ENCODE results near the gene OR10G6. TPM values are rescaled to one million over a fixed set of nuclear protein-coding genes. Genes with fewer than 3 reads are reported as not detected.
"Not testable (repeated sequence)": the region's sequence is repeated elsewhere in the genome, so short reads cannot be mapped to it uniquely, and the experiment has no call there.

Gene OR10G6, protein sequence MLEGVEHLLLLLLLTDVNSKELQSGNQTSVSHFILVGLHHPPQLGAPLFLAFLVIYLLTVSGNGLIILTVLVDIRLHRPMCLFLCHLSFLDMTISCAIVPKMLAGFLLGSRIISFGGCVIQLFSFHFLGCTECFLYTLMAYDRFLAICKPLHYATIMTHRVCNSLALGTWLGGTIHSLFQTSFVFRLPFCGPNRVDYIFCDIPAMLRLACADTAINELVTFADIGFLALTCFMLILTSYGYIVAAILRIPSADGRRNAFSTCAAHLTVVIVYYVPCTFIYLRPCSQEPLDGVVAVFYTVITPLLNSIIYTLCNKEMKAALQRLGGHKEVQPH
- total RNA-seq: not detected

- no peak within 1 kb of the TSS for H3K27ac Mint-ChIP-seq
- DNase-seq: no peak
- H3K27me3 Mint-ChIP-seq: no peaks in the 10 kb centered on the region
- no peak within 1 kb of the TSS for H3K4me3 Mint-ChIP-seq
- no peaks in the 10 kb centered on the region for H3K36me3 Mint-ChIP-seq (ENCODE audit: low read depth)
- no peaks in the 10 kb centered on the region for H3K4me1 Mint-ChIP-seq
- POLR2A ChIA-PET: no interaction called here
- CTCF ChIA-PET: no interaction called here
- no peaks in the 10 kb centered on the region for H3K9me3 Mint-ChIP-seq
Observed at GRCh38 chr11:123995119-123995518, at the start of gene OR10G6. Gene OR10G6 (minus strand): TSS chr11:123995161. CDS start chr11:123995161, 0 bp downstream.

DNA sequence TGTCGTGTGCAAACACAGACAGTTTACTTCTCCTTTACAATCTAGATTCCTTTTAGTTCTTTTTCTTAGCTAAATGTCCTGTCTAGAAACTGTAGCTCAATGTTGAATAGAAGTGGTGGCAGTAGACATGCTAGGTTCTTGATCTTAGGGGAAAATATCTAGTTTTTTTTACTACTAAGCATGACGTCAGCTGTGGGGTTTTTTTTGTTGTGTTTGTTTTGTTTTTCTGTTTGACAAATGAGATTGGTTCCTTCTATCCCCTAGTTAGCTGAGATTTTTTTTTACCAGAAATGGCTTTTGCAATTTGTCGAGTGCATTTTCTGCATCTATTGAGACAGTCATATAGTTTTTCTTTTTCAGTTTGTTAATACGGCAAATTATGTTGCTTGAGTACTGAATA lies 48.5 kb upstream of the OR10G6 start:
- H3K36me3 Mint-ChIP-seq (ENCODE audit: low read depth): no peaks in the 10 kb centered on the region
- DNase-seq: no peak
- no peaks in the 10 kb centered on the region for H3K4me1 Mint-ChIP-seq
- no peak overlapping the region for H3K4me3 Mint-ChIP-seq
- POLR2A ChIA-PET: no interaction called here
- CTCF ChIA-PET: no interaction called here
- H3K9me3 Mint-ChIP-seq: no peaks in the 10 kb centered on the region
- H3K27me3 Mint-ChIP-seq: peaks cover 2% of the 10 kb centered on the region
- H3K27ac Mint-ChIP-seq: no peak overlapping the region

GRCh38 chr11:124041254-124041653 lies 46.3 kb upstream of the OR10G6 start, which contains the start of gene OR10G7:
Gene OR10G7 (minus strand): TSS chr11:124041325. CDS start chr11:124039001, 2,324 bp downstream.
- DNase-seq: no peak
- Mint-ChIP-seq H3K27me3 (peaks cover under 1% of the 10 kb centered on the region), H3K27ac (no peak within 1 kb of the TSS), H3K4me1 (no peaks in the 10 kb centered on the region), H3K4me3 (no peak within 1 kb of the TSS), H3K9me3 (no peaks in the 10 kb centered on the region), H3K36me3 (ENCODE audit: low read depth) (no peaks in the 10 kb centered on the region)
- ChIA-PET POLR2A (no interaction called here), CTCF (no interaction called here)

GRCh38 chr11:124039557-124039956 lies 44.6 kb upstream of the OR10G6 start:
- Mint-ChIP-seq H3K27ac (no peak overlapping the region), H3K9me3 (no peaks in the 10 kb centered on the region), H3K27me3 (no peaks in the 10 kb centered on the region), H3K4me3 (no peak overlapping the region), H3K4me1 (no peaks in the 10 kb centered on the region), H3K36me3 (ENCODE audit: low read depth) (no peaks in the 10 kb centered on the region)
- ChIA-PET CTCF (no interaction called here), POLR2A (no interaction called here)
- no peak for DNase-seq

GRCh38 chr11:124036666-124037065 lies 41.7 kb upstream of the OR10G6 start:
- Mint-ChIP-seq H3K9me3 (no peaks in the 10 kb centered on the region), H3K4me1 (no peaks in the 10 kb centered on the region), H3K27me3 (no peaks in the 10 kb centered on the region), H3K27ac (no peak overlapping the region), H3K36me3 (ENCODE audit: low read depth) (no peaks in the 10 kb centered on the region), H3K4me3 (no peak overlapping the region)
- no peak for DNase-seq
- ChIA-PET POLR2A (no interaction called here), CTCF (no interaction called here)

DNA sequence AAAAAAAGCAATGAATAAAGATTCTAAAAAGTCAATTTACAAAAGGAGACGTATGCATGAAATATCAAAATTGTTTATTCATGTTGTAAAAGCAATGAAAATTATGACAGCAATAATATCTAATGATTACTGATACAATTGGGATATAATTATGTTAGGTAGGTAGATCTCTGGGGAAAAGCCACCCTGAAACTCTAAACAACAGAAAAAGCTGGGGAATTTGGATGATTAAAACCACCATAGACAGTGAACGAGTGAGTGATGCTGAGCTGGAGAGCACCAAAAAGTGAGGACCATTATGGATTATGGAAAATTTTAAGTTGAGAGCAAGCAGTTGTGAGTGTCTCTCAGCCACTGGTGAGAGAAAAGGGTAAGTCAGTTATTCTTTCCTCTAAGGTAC lies 31.5 kb upstream of the OR10G6 start, which contains the start of gene OR10G8:
Gene OR10G8, plus strand, starts transcription at position 301 of the 400 bp plus-strand sequence. CDS start 2,825 bp downstream, outside the sequence.
- no peaks in the 10 kb centered on the region for H3K4me1 Mint-ChIP-seq
- POLR2A ChIA-PET: no interaction called here

GRCh38 chr11:124015837-124016236 lies 20.9 kb upstream of the OR10G6 start:
- H3K4me1 Mint-ChIP-seq; H3K27me3 Mint-ChIP-seq; DNase-seq; H3K9me3 Mint-ChIP-seq; H3K27ac Mint-ChIP-seq; H3K4me3 Mint-ChIP-seq; POLR2A ChIA-PET; H3K36me3 Mint-ChIP-seq (ENCODE audit: low read depth); CTCF ChIA-PET: not testable (repeated sequence)

More for the DNA sequence above, 31.5 kb upstream of the OR10G6 start, which contains the start of gene OR10G8:
- CTCF ChIA-PET: no interaction called here
- DNase-seq: no peak
- Mint-ChIP-seq H3K4me3 (no peak within 1 kb of the TSS), H3K27ac (no peak within 1 kb of the TSS), H3K9me3 (no peaks in the 10 kb centered on the region), H3K27me3 (peaks cover 2% of the 10 kb centered on the region), H3K36me3 (ENCODE audit: low read depth) (no peaks in the 10 kb centered on the region)

- H3K4me1 Mint-ChIP-seq: no peaks in the 10 kb centered on the region
Observed at GRCh38 chr11:124012697-124013096, 17.7 kb upstream of the OR10G6 start, which contains the start of gene OR10G4. Gene OR10G4 (plus strand): TSS chr11:124012997. CDS start chr11:124015575, 2,578 bp downstream.

GRCh38 chr11:123979311-123979710 lies 15.7 kb downstream of the OR10G6 start:
- DNase-seq: no peak
- ChIA-PET POLR2A (no interaction called here), CTCF (interaction anchor here (0.6 kb wide), 1 partner anchor 1548 kb away, joined by 3 read pairs; no protein-coding TSS in a partner anchor)
- Mint-ChIP-seq H3K36me3 (ENCODE audit: low read depth) (no peaks in the 10 kb centered on the region), H3K27me3 (peaks cover 2% of the 10 kb centered on the region), H3K4me3 (no peak overlapping the region), H3K9me3 (no peaks in the 10 kb centered on the region), H3K27ac (no peak overlapping the region), H3K4me1 (no peaks in the 10 kb centered on the region)

More at GRCh38 chr11:124012697-124013096, 17.7 kb upstream of the OR10G6 start, which contains the start of gene OR10G4:
- Mint-ChIP-seq H3K4me3 (no peak within 1 kb of the TSS), H3K36me3 (ENCODE audit: low read depth) (no peaks in the 10 kb centered on the region), H3K9me3 (no peaks in the 10 kb centered on the region), H3K27me3 (peaks cover 2% of the 10 kb centered on the region), H3K27ac (no peak within 1 kb of the TSS)
- ChIA-PET POLR2A (no interaction called here), CTCF (no interaction called here)
- no peak for DNase-seq

- CTCF ChIA-PET: no interaction called here
- Mint-ChIP-seq H3K27me3 (peaks cover 2% of the 10 kb centered on the region), H3K36me3 (ENCODE audit: low read depth) (no peaks in the 10 kb centered on the region), H3K27ac (no peak within 1 kb of the TSS), H3K4me1 (no peaks in the 10 kb centered on the region), H3K9me3 (no peaks in the 10 kb centered on the region), H3K4me3 (no peak within 1 kb of the TSS)
- DNase-seq: no peak
- POLR2A ChIA-PET: no interaction called here
Observed at GRCh38 chr11:123977731-123978347, 17.1 kb downstream of the OR10G6 start, which contains the start of gene OR10S1. Gene OR10S1 (minus strand): TSS chr11:123977781. CDS start chr11:123977664, 117 bp downstream.

GRCh38 chr11:123976770-123977560 lies 18.0 kb downstream of the OR10G6 start:
- Mint-ChIP-seq H3K9me3 (no peaks in the 10 kb centered on the region), H3K4me3 (no peak overlapping the region), H3K4me1 (no peaks in the 10 kb centered on the region), H3K27me3 (peaks cover 2% of the 10 kb centered on the region), H3K36me3 (ENCODE audit: low read depth) (no peaks in the 10 kb centered on the region), H3K27ac (no peak overlapping the region)
- ChIA-PET CTCF (no interaction called here), POLR2A (no interaction called here)
- no peak for DNase-seq

GRCh38 chr11:123973816-123974215 lies 21.1 kb downstream of the OR10G6 start:
- Mint-ChIP-seq H3K27ac (no peak overlapping the region), H3K36me3 (ENCODE audit: low read depth) (no peaks in the 10 kb centered on the region), H3K27me3 (peaks cover 2% of the 10 kb centered on the region), H3K4me1 (no peaks in the 10 kb centered on the region), H3K4me3 (no peak overlapping the region), H3K9me3 (no peaks in the 10 kb centered on the region)
- ChIA-PET POLR2A (no interaction called here), CTCF (no interaction called here)
- DNase-seq: no peak

DNA sequence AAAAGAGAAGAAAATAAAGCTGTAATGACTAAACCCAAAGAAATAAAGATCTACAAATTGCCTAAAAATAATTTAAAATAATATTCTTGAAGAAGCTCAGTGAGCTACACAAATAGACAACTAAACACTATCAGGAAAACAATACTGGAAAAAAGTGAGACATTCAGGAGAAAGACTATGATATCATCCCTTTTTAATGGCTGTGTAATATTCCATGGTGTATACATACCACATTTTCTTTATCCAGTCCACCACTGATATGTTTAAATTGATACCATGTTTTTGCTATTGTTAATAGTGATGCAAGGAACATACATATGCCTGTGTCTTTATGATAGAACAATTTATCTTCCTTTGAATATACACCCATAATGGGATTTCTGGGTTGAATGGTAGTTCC lies 38.2 kb downstream of the OR10G6 start:
- no peaks in the 10 kb centered on the region for H3K27me3 Mint-ChIP-seq
- H3K9me3 Mint-ChIP-seq: no peaks in the 10 kb centered on the region
- no peak overlapping the region for H3K27ac Mint-ChIP-seq
- H3K4me3 Mint-ChIP-seq: no peak overlapping the region
- ChIA-PET CTCF (interaction anchor here (0.7 kb wide), 1 partner anchor 14 kb away, joined by 3 read pairs; no protein-coding TSS in a partner anchor), POLR2A (no interaction called here)
- no peak for DNase-seq
- no peaks in the 10 kb centered on the region for H3K4me1 Mint-ChIP-seq
- no peaks in the 10 kb centered on the region for H3K36me3 Mint-ChIP-seq (ENCODE audit: low read depth)
